GM20000 (cell line): ENCODE measurements around the gene EIF3L.

Source experiments
- DNase-seq: peaks from one replicate; pipeline ENCODE4 v3.0.0; 2012; ENCODE audit warnings: low spot score
- TF ChIP-seq, protein P1 (sequence below): IDR thresholded peaks from 2 replicates; pipeline ENCODE4 v1.5.1; 2012; ENCODE audit warnings: mild to moderate bottlenecking, control low read depth; ENCODE audit errors: extremely low read depth, missing control alignments

The EIF3L gene

DNA sequence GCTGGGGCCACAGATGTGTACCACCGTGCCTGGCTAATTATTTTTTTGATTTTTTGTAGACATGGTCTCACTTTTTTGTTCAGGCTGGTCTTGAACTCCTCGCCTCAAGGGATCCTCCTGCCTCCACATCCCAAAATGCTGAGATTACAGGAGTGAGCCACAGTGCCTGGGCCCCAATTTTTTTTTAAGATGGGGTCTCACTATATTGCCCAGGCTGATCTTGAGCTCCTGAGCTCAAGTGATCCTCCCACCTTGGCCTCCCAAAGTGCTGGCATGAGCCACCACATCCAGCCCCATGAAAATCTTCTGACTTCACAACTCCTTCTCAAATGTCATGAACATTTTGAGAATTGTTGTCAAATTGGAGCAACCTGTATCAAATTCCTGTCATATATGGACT lies 2.8 kb upstream of the EIF3L start:
- DNase-seq, result no peak
- TF ChIP-seq, protein P1, sequence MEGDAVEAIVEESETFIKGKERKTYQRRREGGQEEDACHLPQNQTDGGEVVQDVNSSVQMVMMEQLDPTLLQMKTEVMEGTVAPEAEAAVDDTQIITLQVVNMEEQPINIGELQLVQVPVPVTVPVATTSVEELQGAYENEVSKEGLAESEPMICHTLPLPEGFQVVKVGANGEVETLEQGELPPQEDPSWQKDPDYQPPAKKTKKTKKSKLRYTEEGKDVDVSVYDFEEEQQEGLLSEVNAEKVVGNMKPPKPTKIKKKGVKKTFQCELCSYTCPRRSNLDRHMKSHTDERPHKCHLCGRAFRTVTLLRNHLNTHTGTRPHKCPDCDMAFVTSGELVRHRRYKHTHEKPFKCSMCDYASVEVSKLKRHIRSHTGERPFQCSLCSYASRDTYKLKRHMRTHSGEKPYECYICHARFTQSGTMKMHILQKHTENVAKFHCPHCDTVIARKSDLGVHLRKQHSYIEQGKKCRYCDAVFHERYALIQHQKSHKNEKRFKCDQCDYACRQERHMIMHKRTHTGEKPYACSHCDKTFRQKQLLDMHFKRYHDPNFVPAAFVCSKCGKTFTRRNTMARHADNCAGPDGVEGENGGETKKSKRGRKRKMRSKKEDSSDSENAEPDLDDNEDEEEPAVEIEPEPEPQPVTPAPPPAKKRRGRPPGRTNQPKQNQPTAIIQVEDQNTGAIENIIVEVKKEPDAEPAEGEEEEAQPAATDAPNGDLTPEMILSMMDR, result no peak

DNA sequence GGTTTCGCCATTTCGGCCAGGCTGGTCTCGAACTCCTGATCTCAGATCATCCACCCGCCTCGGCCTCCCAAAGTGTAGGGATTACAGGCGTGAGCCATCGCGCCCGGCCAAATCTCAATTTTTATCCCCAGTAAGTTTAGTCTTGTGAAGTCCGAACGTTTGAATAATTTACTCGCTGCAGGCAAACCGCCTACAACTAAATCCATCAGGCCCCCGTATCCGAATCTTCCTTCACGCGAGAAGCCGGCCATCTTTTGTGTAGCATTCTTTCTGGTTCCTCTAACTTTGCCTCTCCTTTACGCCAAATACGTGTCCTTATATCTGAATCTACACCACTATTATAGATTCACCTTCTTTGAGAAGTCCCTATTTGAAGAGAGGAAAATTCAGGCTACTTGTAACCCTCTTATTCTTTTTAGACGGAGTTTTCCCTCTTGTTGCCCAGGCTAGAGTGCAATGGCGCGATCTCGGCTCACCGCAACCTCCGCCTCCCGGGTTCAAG lies 581 bp upstream of the EIF3L start:
- no peak for DNase-seq
- TF ChIP-seq, protein P1, result no peak

DNA sequence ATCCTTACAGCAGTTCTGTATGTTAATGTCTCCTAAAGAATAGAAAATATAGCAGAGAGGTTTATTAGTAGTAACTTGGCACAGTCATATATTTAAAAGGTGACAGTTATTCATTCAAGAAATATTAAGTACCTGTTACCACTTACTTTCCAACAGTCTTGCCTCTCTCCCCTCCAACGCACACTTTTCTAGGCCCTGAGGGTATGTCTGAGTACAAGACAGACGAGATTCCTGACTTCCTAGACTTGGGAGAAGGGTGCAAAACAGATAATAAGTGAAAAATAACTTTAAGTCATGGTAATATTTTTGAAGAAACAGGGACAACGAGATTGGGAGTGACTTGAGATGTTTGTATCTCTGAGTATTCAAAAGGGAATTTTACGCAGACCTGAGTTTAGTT lies 1.6 kb downstream of the EIF3L start:
- DNase-seq, result no peak
- TF ChIP-seq, protein P1, result no peak

DNA sequence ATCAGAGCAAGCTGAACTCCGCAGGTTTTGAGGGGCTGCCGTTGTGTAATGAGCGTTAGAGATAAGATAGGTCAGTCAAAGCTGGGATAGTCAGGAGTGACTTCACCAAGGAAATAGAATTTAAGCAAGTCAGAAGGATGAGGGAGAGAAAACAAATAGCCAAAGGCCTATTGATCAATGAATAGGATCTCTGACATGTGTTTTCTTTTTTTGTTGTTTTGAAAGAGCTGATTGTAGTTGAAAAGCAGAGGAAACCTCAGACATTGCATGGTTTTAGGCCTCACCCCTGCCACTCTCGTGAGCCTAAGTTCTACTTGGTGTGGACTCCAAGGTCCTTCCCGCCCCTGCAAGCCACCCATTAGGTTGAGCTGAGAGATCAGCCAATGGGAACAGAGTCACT lies 3.2 kb downstream of the EIF3L start:
- DNase-seq, result no peak
- TF ChIP-seq, protein P1, result no peak

DNA sequence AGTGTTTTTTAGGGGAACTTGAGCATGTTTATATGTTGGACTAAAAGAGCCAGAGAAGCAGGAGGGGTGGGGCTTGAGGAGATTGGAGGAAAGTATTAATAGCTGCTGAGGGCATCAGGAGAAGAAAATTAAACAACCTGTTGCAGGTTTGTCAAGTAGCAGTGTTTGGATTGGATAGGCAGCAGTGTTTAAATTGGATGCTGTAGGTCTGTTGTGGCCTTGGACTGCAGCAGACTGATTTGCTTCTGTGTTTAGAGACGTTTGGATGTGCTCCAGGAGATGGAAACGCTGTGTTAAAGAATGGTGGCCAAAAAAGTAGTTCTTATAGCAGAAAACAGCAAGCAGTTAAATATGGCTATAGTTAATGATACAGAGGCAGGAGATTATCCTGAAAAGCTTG lies 5.7 kb downstream of the EIF3L start:
- DNase-seq, result no peak
- TF ChIP-seq, protein P1, result no peak

DNA sequence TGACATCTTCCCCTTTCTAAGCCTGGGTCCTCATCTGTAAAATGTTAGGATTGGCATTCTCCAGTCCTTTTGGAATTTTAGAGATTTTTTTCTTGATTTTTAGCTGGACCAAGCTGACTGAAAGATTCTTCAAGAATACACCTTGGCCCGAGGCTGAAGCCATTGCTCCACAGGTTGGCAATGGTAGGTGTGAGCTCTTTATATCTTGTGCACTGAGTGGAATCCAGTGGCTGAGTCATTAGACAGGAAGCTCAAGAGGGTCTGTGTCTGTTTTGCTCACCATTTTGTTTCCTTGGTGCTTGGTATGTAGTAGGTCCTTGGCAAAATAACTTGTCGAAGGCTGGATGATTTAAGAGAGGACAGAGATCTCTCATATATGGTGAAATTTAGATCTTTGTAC lies 6.2 kb downstream of the EIF3L start:
- TF ChIP-seq, protein P1, result no peak
- DNase-seq, result no peak

DNA sequence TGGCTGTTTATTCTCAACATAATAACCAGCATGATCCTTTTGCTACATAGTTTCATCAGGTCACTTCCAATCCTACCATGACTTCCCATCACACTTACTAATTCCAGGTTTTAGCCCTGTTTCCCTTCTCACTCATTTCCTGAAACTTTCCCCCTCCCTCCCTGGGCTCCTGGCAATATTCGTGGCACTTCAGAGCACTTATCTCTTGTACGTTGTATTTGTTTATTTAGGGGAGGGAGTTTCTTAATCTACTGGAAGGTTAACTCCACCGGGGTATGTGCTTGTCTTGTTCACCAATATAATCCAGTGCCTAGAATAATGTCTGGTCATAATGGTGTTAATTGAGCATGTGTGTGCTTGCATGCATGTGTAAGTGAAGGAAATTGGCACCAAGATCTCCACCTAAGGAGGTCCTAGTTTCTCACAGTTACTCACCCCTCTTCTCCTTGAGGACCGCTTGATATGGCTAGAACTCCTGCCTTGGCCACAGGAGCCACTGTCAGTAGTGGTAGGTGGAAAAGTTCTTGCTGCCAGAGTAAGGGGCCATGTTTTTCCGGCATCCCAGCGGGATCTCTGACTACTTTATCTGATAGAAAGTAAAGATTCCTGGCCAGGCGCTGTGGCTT lies 11.7 kb downstream of the EIF3L start:
- TF ChIP-seq, protein P1, result no peak
- DNase-seq, result no peak
